Measurements from ENCODE around the gene LMBR1. TPM values are rescaled to one million over a fixed set of nuclear protein-coding genes. Genes with fewer than 3 reads are reported as not detected.

Gene LMBR1
- total and polyA plus RNA-seq, 8 donors: 7.5 to 187 (median 97.2) TPM

GRCh38 chr7:156753229-156753560 is 139.8 kb downstream of the LMBR1 start:
- WGBS, 5 donors: 91 to 98% (median 92%) methylated on average over 4 of the region's 4 CpGs

GRCh38 chr7:156752367-156753228 is 140.4 kb downstream of the LMBR1 start:
- Histone ChIP-seq H3K4me3 (no peak overlapping the region), H3K27ac (no peak overlapping the region), H3K36me3 (peaks cover 0 to 24% (median 15%) of the 10 kb centered on the region in 4 donors), H3K9me3 (no peaks in the 10 kb centered on the region), H3K4me1 (peaks cover 0 to 26% (median 3%) of the 10 kb centered on the region in 4 donors), H3K27me3 (no peaks in the 10 kb centered on the region)
- intact Hi-C loops (cut with DNase I; ENCODE audit: low total_unique reads): loop anchor here (10.0 kb wide), 1 partner anchor 98 kb away; no protein-coding TSS in a partner anchor
- WGBS, 5 donors: 72 to 80% (median 78%) methylated on average over 7 of the region's 7 CpGs
- TF ChIP-seq POLR2A (IDR thresholded peaks at IDR 0.05) (no peak), POLR2AphosphoS5 (IDR thresholded peaks at IDR 0.05) (no peak), EP300 (IDR thresholded peaks at IDR 0.05) (no peak)
- TF ChIP-seq, protein P1, sequence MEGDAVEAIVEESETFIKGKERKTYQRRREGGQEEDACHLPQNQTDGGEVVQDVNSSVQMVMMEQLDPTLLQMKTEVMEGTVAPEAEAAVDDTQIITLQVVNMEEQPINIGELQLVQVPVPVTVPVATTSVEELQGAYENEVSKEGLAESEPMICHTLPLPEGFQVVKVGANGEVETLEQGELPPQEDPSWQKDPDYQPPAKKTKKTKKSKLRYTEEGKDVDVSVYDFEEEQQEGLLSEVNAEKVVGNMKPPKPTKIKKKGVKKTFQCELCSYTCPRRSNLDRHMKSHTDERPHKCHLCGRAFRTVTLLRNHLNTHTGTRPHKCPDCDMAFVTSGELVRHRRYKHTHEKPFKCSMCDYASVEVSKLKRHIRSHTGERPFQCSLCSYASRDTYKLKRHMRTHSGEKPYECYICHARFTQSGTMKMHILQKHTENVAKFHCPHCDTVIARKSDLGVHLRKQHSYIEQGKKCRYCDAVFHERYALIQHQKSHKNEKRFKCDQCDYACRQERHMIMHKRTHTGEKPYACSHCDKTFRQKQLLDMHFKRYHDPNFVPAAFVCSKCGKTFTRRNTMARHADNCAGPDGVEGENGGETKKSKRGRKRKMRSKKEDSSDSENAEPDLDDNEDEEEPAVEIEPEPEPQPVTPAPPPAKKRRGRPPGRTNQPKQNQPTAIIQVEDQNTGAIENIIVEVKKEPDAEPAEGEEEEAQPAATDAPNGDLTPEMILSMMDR (IDR thresholded peaks at IDR 0.05): no peak
- DNase-seq: no peak

More at GRCh38 chr7:156753229-156753560, 139.8 kb downstream of the LMBR1 start:
- TF ChIP-seq, protein P1 (IDR thresholded peaks at IDR 0.05): no peak
- TF ChIP-seq EP300 (IDR thresholded peaks at IDR 0.05) (no peak), POLR2AphosphoS5 (IDR thresholded peaks at IDR 0.05) (no peak), POLR2A (IDR thresholded peaks at IDR 0.05) (no peak)
- Histone ChIP-seq H3K27ac (no peak overlapping the region), H3K9me3 (no peaks in the 10 kb centered on the region), H3K36me3 (peaks cover 0 to 24% (median 18%) of the 10 kb centered on the region in 4 donors), H3K4me3 (no peak overlapping the region), H3K4me1 (peaks cover 0 to 20% (median 1%) of the 10 kb centered on the region in 4 donors), H3K27me3 (no peaks in the 10 kb centered on the region)
- intact Hi-C loops (cut with DNase I; ENCODE audit: low total_unique reads): loop anchor here (10.0 kb wide), 1 partner anchor 98 kb away; no protein-coding TSS in a partner anchor
- DNase-seq: no peak

DNA sequence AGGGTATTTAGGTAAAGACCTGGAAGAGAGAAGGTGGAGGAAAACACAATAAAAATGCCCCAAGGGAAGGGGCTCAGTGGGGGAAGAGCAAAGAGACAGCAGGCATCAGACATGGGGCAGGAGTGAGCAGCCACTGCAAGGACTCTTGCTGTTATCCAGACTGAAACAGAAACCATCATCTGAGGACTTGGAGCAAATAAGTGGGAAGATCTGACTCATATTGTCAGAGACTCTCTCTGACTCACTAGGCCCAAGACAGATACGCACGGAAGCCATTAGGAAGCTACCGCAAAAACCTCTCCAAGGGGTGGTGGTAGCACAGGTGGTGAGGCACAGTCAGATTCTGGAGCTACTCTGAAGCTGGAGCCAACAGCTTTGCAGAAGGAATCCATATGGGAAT is 141.7 kb downstream of the LMBR1 start:
- peak in 1 of 2 donors; percentile 11 for DNase-seq
- WGBS, 5 donors: 66 to 77% (median 75%) methylated on average over 3 of the region's 3 CpGs

GRCh38 chr7:156747718-156748117 is 145.3 kb downstream of the LMBR1 start:
- H3K27ac ChIP-seq: no peak overlapping the region
- H3K4me3 ChIP-seq: no peak overlapping the region
- peaks cover 0 to 20% (median 5%) of the 10 kb centered on the region in 4 donors for H3K4me1 ChIP-seq
- DNase-seq: peak in 1 of 2 donors; percentile 27
- peaks cover 0 to 5% (median 0%) of the 10 kb centered on the region in 4 donors for H3K36me3 ChIP-seq
- WGBS, 5 donors: 29 to 56% (median 41%) methylated on average over 1 of the region's 1 CpG
- no peak for TF ChIP-seq POLR2AphosphoS5 (IDR thresholded peaks at IDR 0.05)
- no peak for TF ChIP-seq POLR2A (IDR thresholded peaks at IDR 0.05)
- TF ChIP-seq EP300 (IDR thresholded peaks at IDR 0.05): no peak
- TF ChIP-seq, protein P1 (IDR thresholded peaks at IDR 0.05): no peak
- H3K27me3 ChIP-seq: no peaks in the 10 kb centered on the region
- intact Hi-C loops (cut with DNase I; ENCODE audit: low total_unique reads): no loop called here
- H3K9me3 ChIP-seq: no peaks in the 10 kb centered on the region

More for the DNA sequence above, 141.7 kb downstream of the LMBR1 start:
- H3K27ac ChIP-seq: no peak overlapping the region
- TF ChIP-seq POLR2AphosphoS5 (IDR thresholded peaks at IDR 0.05): peak in 1 of 3 donors; percentile 6
- TF ChIP-seq, protein P1 (IDR thresholded peaks at IDR 0.05): no peak
- peaks cover 0 to 24% (median 15%) of the 10 kb centered on the region in 4 donors for H3K36me3 ChIP-seq
- no peaks in the 10 kb centered on the region for H3K27me3 ChIP-seq
- H3K4me1 ChIP-seq: peaks cover 0 to 28% (median 4%) of the 10 kb centered on the region in 4 donors
- intact Hi-C loops (cut with DNase I; ENCODE audit: low total_unique reads): loop anchor here (10.0 kb wide), 1 partner anchor 97 kb away; no protein-coding TSS in a partner anchor
- no peak overlapping the region for H3K4me3 ChIP-seq
- H3K9me3 ChIP-seq: no peaks in the 10 kb centered on the region
